HG02870 (cell line): ENCODE data around the gene TEX51.

Source experiments
- ATAC-seq: cut with Tn5 transposase; IDR thresholded peaks from one replicate; pipeline ENCODE4 v1.9.1; 2021; ENCODE audit warnings: mild to moderate bottlenecking, moderate library complexity; ENCODE audit not compliant: unreplicated experiment

TEX51 gene

DNA sequence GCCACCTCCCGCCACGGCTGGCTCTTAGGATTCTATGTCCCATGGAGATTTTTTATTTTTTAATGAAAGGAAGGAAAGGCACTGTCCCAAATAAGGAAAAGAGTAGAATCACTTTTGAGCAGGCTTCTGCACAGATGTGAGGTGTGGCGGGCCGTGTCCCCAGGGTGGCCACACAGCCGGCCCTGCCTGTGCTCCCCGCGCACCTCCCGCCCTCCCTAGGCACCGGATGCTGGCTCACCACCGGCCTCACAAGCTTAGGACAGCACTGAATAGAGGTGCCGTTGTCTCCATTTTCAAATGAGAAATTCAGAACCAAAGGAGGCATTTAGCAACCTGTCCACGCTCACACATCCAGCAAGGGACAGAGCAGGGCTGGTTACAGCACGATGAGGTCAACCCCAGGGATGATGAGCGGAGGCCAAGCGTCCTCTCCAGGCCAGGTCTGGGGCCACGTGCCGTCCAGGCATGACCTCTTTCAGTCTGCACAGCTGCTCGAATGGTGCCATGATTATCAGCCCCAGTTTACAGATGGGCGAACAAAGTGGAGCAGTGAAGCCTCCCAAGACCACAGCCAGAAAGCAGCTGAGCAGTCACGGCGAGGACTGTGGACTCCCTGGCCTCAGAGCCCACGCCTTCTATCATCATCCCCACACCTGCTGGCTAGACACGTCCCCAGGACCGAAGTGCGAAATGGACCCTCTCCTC, 20.7 kb upstream of the TEX51 start:
- ATAC-seq: no peak

DNA sequence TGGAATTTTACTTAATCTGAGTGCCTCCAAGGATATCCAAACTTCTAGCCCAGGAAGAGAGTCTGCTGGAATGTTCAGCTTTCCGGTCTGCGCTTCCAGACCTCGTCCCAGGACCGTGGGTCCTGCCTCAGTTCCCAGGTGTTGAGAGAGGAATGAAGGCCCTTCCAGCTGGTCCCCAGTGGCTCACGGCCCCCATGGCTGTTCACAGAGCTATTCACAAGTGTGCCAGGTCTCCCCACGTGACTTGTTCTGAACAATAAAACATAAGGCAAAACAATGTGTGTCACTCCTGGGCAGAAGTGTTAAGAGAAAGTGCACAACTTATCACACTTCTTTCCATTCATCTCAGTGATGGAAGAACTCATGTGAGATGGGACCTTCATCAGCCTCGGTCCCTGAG, 20.1 kb upstream of the TEX51 start:
- ATAC-seq: no peak

DNA sequence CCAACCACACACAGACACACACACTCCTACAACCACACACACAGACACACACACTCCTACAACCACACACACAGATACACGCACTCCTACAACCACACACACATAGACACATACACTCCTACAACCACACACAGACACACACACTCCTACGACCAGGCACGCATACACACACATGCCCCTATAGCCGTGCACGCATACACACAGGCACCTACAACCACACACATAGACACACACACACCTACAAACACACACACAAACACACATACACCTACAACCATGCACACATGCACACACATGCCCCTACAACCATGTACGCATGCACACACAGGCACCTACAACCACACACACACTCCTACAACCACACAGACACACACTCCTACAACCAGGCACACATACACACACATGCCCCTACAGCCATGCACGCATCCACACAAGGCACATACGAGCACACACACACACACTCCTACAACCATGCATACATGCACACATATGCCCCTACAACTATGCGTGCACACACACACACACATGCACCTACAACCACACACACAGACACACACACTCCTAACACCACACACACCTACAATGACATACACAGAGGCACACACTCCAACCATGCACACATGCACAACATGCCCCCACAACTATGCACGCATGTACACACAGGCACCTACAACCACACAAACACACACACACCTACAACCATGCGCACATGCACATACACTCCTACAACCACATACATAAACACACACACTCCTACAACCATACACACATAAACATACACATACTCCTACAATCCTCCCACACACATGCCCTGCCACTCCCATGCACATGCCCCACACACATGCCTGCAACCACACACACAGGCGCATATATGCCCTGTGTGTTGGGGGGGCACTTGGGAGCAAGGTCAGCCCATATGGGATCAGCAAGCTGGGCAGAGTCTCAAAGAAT, 19.1 kb upstream of the TEX51 start:
- no peak for ATAC-seq

- no peak for ATAC-seq
Observed at GRCh38 chr2:126880324-126880723, 18.4 kb upstream of the TEX51 start.

GRCh38 chr2:126880817-126881216, 17.9 kb upstream of the TEX51 start:
- no peak for ATAC-seq

DNA sequence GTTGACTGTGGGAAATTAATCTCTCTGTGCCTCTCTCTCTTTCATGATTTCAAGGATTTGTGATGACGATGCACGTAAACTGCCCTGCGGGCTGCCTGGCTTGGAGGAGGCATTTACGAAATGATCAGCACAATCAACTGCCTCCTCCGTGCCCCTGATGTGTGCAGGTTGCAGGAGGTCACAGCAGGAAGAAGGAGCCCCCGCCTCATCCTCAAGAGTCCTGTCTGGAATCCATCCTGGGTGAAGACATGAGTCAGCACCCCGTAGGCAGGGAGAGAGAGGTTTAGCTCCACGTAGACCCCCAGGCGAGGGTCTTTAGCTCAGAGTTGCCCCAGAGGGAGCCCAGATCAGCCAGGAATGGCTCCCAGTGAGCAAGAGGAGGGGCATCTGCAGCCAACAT, 17.1 kb upstream of the TEX51 start:
- no peak for ATAC-seq

GRCh38 chr2:126882181-126882580, 16.5 kb upstream of the TEX51 start:
- no peak for ATAC-seq

GRCh38 chr2:126882736-126883665, 15.7 kb upstream of the TEX51 start:
- ATAC-seq: no peak

DNA sequence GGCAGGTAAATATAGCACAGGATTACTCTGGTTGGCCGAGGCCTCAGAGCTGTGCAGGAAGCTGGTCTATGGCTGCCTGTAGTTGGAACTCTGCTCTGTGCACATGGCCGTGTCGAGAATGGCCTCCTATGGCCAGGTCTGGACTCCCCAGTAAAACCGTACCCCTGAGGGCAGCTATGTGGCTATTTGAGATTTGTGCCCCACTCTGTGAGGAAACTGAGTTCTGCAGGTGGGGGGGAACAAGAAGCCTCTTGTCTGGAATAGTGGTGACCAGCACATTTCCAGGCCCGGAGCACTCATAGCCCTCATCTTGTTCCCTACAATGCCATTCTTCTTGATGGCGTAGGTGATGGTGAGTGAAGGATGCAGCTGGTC, 15.0 kb upstream of the TEX51 start:
- no peak for ATAC-seq

- no peak for ATAC-seq
Observed at GRCh38 chr2:126884861-126885750, 13.6 kb upstream of the TEX51 start.

GRCh38 chr2:126885751-126886210, 12.9 kb upstream of the TEX51 start:
- no peak for ATAC-seq

- ATAC-seq: peak; percentile 46
Observed at GRCh38 chr2:126886211-126886915, 12.3 kb upstream of the TEX51 start.

GRCh38 chr2:126886916-126887280, 11.8 kb upstream of the TEX51 start:
- no peak for ATAC-seq

DNA sequence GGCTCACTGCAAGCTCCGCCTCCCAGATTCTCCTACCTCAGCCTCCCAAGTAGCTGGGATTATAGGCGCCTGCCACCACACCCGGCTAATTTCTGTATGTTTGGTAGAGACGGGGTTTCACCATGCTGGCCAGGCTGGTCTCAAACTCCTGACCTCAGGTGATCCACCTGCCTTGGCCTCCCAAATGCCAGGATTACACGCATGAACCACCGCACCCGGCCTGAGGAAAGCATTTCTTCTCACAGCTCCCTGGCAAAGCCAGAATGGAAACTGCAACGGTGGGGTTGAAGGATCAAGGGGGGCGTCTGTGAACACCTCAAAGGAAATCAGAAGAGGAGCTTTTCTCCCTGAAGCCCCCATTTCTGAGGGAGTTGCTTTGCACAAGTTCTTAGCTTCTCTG, 11.2 kb upstream of the TEX51 start:
- ATAC-seq: no peak

GRCh38 chr2:126888046-126888445, 10.6 kb upstream of the TEX51 start:
- ATAC-seq: no peak

DNA sequence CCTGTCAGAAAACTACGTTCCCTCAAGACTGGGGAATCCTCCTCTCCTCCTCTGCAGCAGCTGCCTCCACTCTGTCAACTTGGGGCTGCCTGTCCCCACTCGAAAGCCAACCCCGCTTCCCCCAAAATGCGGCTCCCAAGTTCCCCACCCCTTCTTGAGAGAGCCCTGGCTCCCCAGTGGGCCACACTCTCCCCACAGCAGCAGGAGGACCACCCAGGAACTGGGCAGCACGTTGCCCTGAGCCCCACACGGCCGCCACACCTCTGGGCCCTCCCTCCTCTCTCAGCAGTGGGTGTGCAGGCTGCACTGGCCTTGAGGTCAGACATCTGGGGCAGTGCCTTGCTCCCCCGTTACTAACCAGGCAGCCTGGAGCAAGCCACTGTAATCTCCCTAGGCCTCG, 9.6 kb upstream of the TEX51 start:
- no peak for ATAC-seq

- ATAC-seq: no peak
Observed at GRCh38 chr2:126889496-126890135, 9.1 kb upstream of the TEX51 start.

- ATAC-seq: no peak
Observed at GRCh38 chr2:126890136-126890510, 8.6 kb upstream of the TEX51 start.
